ENCODE measurements around the gene AGXT2. TPM values are rescaled to one million over a fixed set of nuclear protein-coding genes. Genes with fewer than 3 reads are reported as not detected.

Gene AGXT2
- total RNA-seq, 1 donor from 2014 or later = not detected

GRCh38 chr5:35092703-35093102 lies 45.0 kb upstream of the AGXT2 start:
- DNase-seq (no peak), ATAC-seq (no peak)
- H3K27ac ChIP-seq = no peak overlapping the region
- intact Hi-C loops (cut with DNase I) = loop anchor here (10.0 kb wide), 1 partner anchor 832 kb away; no protein-coding TSS in a partner anchor
- no peaks in the 10 kb centered on the region for H3K36me3 ChIP-seq
- no peaks in the 10 kb centered on the region for H3K27me3 ChIP-seq (ENCODE audit: low read depth)
- no peaks in the 10 kb centered on the region for H3K9me3 ChIP-seq
- TF ChIP-seq, protein P1, sequence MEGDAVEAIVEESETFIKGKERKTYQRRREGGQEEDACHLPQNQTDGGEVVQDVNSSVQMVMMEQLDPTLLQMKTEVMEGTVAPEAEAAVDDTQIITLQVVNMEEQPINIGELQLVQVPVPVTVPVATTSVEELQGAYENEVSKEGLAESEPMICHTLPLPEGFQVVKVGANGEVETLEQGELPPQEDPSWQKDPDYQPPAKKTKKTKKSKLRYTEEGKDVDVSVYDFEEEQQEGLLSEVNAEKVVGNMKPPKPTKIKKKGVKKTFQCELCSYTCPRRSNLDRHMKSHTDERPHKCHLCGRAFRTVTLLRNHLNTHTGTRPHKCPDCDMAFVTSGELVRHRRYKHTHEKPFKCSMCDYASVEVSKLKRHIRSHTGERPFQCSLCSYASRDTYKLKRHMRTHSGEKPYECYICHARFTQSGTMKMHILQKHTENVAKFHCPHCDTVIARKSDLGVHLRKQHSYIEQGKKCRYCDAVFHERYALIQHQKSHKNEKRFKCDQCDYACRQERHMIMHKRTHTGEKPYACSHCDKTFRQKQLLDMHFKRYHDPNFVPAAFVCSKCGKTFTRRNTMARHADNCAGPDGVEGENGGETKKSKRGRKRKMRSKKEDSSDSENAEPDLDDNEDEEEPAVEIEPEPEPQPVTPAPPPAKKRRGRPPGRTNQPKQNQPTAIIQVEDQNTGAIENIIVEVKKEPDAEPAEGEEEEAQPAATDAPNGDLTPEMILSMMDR (IDR thresholded peaks at IDR 0.05) = no peak
- no peak overlapping the region for H3K4me3 ChIP-seq
- H3K4me1 ChIP-seq = no peaks in the 10 kb centered on the region

- TF ChIP-seq, protein P1 (IDR thresholded peaks at IDR 0.05) = no peak
- intact Hi-C loops (cut with DNase I) = loop anchor here (10.0 kb wide), 1 partner anchor 833 kb away; no protein-coding TSS in a partner anchor
- Histone ChIP-seq H3K4me1 (no peaks in the 10 kb centered on the region), H3K9me3 (no peaks in the 10 kb centered on the region), H3K4me3 (no peak overlapping the region), H3K27ac (no peak overlapping the region), H3K27me3 (ENCODE audit: low read depth) (no peaks in the 10 kb centered on the region), H3K36me3 (no peaks in the 10 kb centered on the region)
- DNase-seq (no peak), ATAC-seq (no peak)
Observed at GRCh38 chr5:35091704-35092103, 44.0 kb upstream of the AGXT2 start.

DNA sequence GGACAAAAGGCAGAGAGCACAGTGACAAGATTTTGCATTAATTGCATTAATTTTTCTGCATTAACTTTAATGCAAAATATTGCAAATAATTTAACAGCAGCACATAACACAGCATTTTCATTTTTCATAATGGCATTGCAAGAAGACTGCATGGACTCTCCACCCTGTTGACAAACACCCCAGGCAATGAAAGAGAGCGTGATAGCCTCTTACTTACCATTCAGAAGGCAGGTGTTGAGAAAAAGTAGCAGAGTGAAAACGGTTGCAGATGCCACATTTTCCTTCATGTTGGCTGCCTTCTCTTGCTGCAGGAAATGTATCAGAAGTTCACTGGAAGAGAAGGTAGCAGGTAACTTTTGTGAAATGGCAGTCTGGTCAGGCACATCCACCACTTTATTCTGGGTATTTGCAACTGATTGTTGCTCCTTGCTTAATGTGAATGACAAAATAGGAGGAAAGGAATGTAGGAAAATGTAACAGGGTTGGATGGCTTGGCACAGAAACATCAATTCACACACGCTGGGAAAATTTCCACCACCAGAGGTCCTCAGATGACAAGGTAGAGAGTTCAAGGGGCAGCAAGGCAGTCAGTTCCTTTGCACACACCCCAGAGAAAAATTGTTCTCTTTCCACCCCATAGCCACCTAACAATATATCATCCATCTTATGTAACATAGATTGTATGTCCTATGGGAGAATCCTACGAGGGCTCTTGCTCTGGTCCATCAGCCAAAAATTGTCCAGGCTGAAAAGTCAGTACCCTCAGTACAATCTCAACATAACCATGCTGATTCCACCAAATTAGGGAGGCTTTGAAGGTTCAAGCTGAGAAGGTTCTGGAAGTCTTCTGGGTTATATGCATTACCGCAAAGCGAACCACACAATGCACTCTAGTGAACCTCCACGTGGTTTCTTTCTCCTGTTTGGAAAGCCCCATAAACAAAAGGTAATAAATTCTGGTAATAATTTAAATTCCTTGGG lies 41.9 kb upstream of the AGXT2 start:
- no peak overlapping the region for H3K4me3 ChIP-seq
- TF ChIP-seq, protein P1 (IDR thresholded peaks at IDR 0.05) = peak; percentile 77

DNA sequence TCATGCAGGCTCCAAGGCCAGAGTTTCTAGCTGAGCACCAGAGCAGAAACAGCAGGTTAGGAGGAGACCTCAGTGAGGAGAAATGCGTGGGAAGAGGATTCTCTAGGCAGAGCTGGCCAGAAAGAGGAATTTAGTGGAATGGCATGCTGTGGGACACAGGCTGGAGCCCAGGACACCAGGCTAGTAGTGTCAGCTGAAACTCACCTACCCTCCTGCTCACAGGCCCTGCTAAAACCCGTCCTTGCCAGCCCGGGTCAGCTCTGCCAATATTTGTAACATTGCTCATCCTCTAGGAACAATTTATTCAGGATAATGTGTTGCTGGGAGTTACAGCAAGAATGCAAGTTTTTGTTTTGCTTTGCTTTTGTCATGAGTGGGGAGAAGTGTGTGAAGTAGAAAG lies 40.2 kb upstream of the AGXT2 start:
- H3K27ac ChIP-seq = no peak overlapping the region
- TF ChIP-seq, protein P1 (IDR thresholded peaks at IDR 0.05) = no peak
- H3K4me3 ChIP-seq = no peak overlapping the region
- DNase-seq (no peak), ATAC-seq (no peak)
- no peaks in the 10 kb centered on the region for H3K9me3 ChIP-seq
- no peaks in the 10 kb centered on the region for H3K36me3 ChIP-seq
- no peaks in the 10 kb centered on the region for H3K4me1 ChIP-seq
- no peaks in the 10 kb centered on the region for H3K27me3 ChIP-seq (ENCODE audit: low read depth)
- intact Hi-C loops (cut with DNase I) = no loop called here

More for the DNA sequence above, 41.9 kb upstream of the AGXT2 start:
- Histone ChIP-seq H3K9me3 (no peaks in the 10 kb centered on the region), H3K27ac (no peak overlapping the region), H3K4me1 (no peaks in the 10 kb centered on the region), H3K36me3 (no peaks in the 10 kb centered on the region), H3K27me3 (ENCODE audit: low read depth) (no peaks in the 10 kb centered on the region)
- intact Hi-C loops (cut with DNase I) = loop anchor here (10.0 kb wide), 1 partner anchor 835 kb away; no protein-coding TSS in a partner anchor
- no peak for DNase-seq
- peak; percentile 57 to 83 for ATAC-seq

- H3K4me3 ChIP-seq = no peak overlapping the region
- TF ChIP-seq, protein P1 (IDR thresholded peaks at IDR 0.05) = no peak
- H3K27ac ChIP-seq = no peak overlapping the region
- H3K27me3 ChIP-seq (ENCODE audit: low read depth) = no peaks in the 10 kb centered on the region
- ATAC-seq (no peak), DNase-seq (no peak)
- H3K9me3 ChIP-seq = no peaks in the 10 kb centered on the region
- H3K36me3 ChIP-seq = no peaks in the 10 kb centered on the region
- intact Hi-C loops (cut with DNase I) = no loop called here
- no peaks in the 10 kb centered on the region for H3K4me1 ChIP-seq
Observed at GRCh38 chr5:35083150-35083549, 35.4 kb upstream of the AGXT2 start.

All from lower lobe of right lung (tissue), 2 donors.